HG03520 (cell line): ENCODE data around the gene CLDN1.
"Not testable (repeated sequence)": the region's sequence is repeated elsewhere in the genome, so short reads cannot be mapped to it uniquely, and the experiment has no call there.

Experiments
- ATAC-seq: cut with Tn5 transposase; IDR thresholded peaks from one replicate; pipeline ENCODE4 v1.9.1; 2021; ENCODE audit warnings: mild to moderate bottlenecking, moderate library complexity; ENCODE audit not compliant: unreplicated experiment

CLDN1 gene

GRCh38 chr3:190301591-190301990, 20.7 kb downstream of the CLDN1 start:
- no peak for ATAC-seq

- no peak for ATAC-seq
Observed at GRCh38 chr3:190299969-190300368, 22.3 kb downstream of the CLDN1 start.

- no peak for ATAC-seq
Observed at GRCh38 chr3:190294030-190294429, 28.2 kb downstream of the CLDN1 start.

GRCh38 chr3:190293621-190294020, 28.6 kb downstream of the CLDN1 start:
- no peak for ATAC-seq

GRCh38 chr3:190291994-190292584, 30.2 kb downstream of the CLDN1 start:
- no peak for ATAC-seq

- no peak for ATAC-seq
Observed at GRCh38 chr3:190289989-190290388, 32.3 kb downstream of the CLDN1 start.

- ATAC-seq = no peak
Observed at GRCh38 chr3:190288836-190289235, 33.4 kb downstream of the CLDN1 start.

GRCh38 chr3:190286014-190286413, 36.2 kb downstream of the CLDN1 start:
- ATAC-seq = no peak

GRCh38 chr3:190281308-190282051, 40.8 kb downstream of the CLDN1 start:
- ATAC-seq = no peak

GRCh38 chr3:190279690-190280089, 42.6 kb downstream of the CLDN1 start:
- ATAC-seq = no peak

- no peak for ATAC-seq
Observed at GRCh38 chr3:190272747-190273146, 49.5 kb downstream of the CLDN1 start.

GRCh38 chr3:190269101-190269500, 53.1 kb downstream of the CLDN1 start:
- ATAC-seq = no peak

- ATAC-seq = not testable (repeated sequence)
Observed at GRCh38 chr3:190267464-190267863, 54.8 kb downstream of the CLDN1 start.

GRCh38 chr3:190266913-190267290, 55.3 kb downstream of the CLDN1 start:
- no peak for ATAC-seq

- no peak for ATAC-seq
Observed at GRCh38 chr3:190266265-190266912, 55.9 kb downstream of the CLDN1 start.

GRCh38 chr3:190265796-190266195, 56.5 kb downstream of the CLDN1 start:
- no peak for ATAC-seq

GRCh38 chr3:190265126-190265525, 57.1 kb downstream of the CLDN1 start:
- no peak for ATAC-seq

GRCh38 chr3:190261740-190262139, 60.5 kb downstream of the CLDN1 start:
- no peak for ATAC-seq

GRCh38 chr3:190261015-190261414, 61.2 kb downstream of the CLDN1 start:
- no peak for ATAC-seq

- ATAC-seq = no peak
Observed at GRCh38 chr3:190260301-190260700, 61.9 kb downstream of the CLDN1 start.

- no peak for ATAC-seq
Observed at GRCh38 chr3:190258634-190259033, 63.6 kb downstream of the CLDN1 start.
